OCI-LY7 (cell line): ENCODE results near the gene ARPC1B. TPM values are rescaled to one million over a fixed set of nuclear protein-coding genes. Genes with fewer than 3 reads are reported as not detected.

Experiments
- BruUV-seq: library from RNA; stranded (reverse); fragments of 400-500 nt; replicated peaks from 2 replicates; lab custom pipeline; 2021; lab: Mats Ljungman, UMichigan
- CTCF ChIA-PET: fragments of 300-600 bp; sonication (Branson Sonifier 250); formaldehyde crosslinking; loops from one replicate; lab custom pipeline; 2022; ENCODE audit warnings: antibody characterized with exemption; ENCODE audit not compliant: unreplicated experiment; lab: Charles Lee
- POLR2A ChIA-PET: fragments of 300-600 bp; sonication (Branson Sonifier 250); formaldehyde crosslinking; loops from one replicate; lab custom pipeline; 2022; ENCODE audit warnings: antibody characterized with exemption; lab: Charles Lee
- DNase-seq: peaks from one replicate; pipeline ENCODE4 v3.0.0-alpha.2; 2015; ENCODE audit warnings: low spot score
- H2AFZ ChIP-seq: fragments of 200-600 bp; sonication (generic), shearing (Covaris generic); 2 replicates; pipeline ENCODE4 v1.6.1; 2014; ENCODE audit warnings: mild to moderate bottlenecking, antibody characterized with exemption, low read length, moderate library complexity
- H3K27ac ChIP-seq: fragments of 200-600 bp; sonication (generic); 2 replicates; pipeline ENCODE4 v1.5.1; 2014; ENCODE audit warnings: mixed run types, low read depth, mild to moderate bottlenecking, moderate library complexity, low read length, inconsistent platforms; ENCODE audit not compliant: poor library complexity, severe bottlenecking
- H3K36me3 ChIP-seq: fragments of 200-600 bp; sonication (generic); 2 replicates; pipeline ENCODE4 v1.6.1; 2014; ENCODE audit warnings: mild to moderate bottlenecking, antibody characterized with exemption, low read length, moderate library complexity, mixed read lengths; ENCODE audit not compliant: insufficient read depth
- H3K4me1 ChIP-seq: fragments of 200-600 bp; sonication (generic); 2 replicates; pipeline ENCODE4 v1.5.1; 2014; ENCODE audit warnings: mild to moderate bottlenecking, low read length; ENCODE audit not compliant: insufficient read depth, poor library complexity, severe bottlenecking
- H3K4me2 ChIP-seq: fragments of 200-600 bp; sonication (generic); 2 replicates; pipeline ENCODE4 v1.6.1; 2014; ENCODE audit warnings: mild to moderate bottlenecking, low read length
- H3K4me3 ChIP-seq: fragments of 200-600 bp; sonication (generic); 2 replicates; pipeline ENCODE4 v1.5.1; 2014; ENCODE audit warnings: mild to moderate bottlenecking, low read depth, low read length; ENCODE audit not compliant: poor library complexity, severe bottlenecking
- H3K79me2 ChIP-seq: fragments of 200-600 bp; sonication (generic); 2 replicates; pipeline ENCODE4 v1.6.1; 2016; ENCODE audit warnings: low read depth, mild to moderate bottlenecking, low read length, moderate library complexity, mixed read lengths; ENCODE audit not compliant: insufficient read depth
- H3K9me2 ChIP-seq: fragments of 200-600 bp; sonication (generic); 2 replicates; pipeline ENCODE4 v1.6.1; 2016; ENCODE audit warnings: mild to moderate bottlenecking, low read length, mixed read lengths; ENCODE audit not compliant: insufficient read depth
- H3K9me3 ChIP-seq: fragments of 200-600 bp; sonication (generic); 2 replicates; pipeline ENCODE4 v1.6.1; 2014; ENCODE audit warnings: mild to moderate bottlenecking, mixed run types, low read length, mixed read lengths
- H4K20me1 ChIP-seq: fragments of 200-600 bp; sonication (generic); 2 replicates; pipeline ENCODE4 v1.6.1; 2014; ENCODE audit warnings: mild to moderate bottlenecking, antibody characterized with exemption, low read length, moderate library complexity, mixed read lengths; ENCODE audit not compliant: insufficient read depth
- EZH2phosphoT487 ChIP-seq: fragments of 200-600 bp; sonication (generic); IDR thresholded peaks from 2 replicates; pipeline ENCODE4 v1.6.1; 2018; ENCODE audit warnings: low read depth, borderline replicate concordance, mild to moderate bottlenecking, mixed run types, antibody characterized with exemption, low read length, moderate library complexity, mixed read lengths
- intact Hi-C: fragments of 100-400 bp; cut with micrococcal nuclease; formaldehyde crosslinking; loops from one replicate; pipeline ENCODE4 v1.10.0; 2022; ENCODE audit not compliant: unreplicated experiment
- total RNA-seq, 2 experiments: library from RNA; depleted of rRNA in 1 of 2; stranded (reverse); fragments of >200 nt in 1 of 2; shearing (Covaris generic) in 1 of 2; gene quantifications; 2 replicates each; pipeline ENCODE4 v1.2.3, GENCODE V29; 2014 to 2022
- TF ChIP-seq, protein P1 (sequence below): fragments of 200-600 bp; sonication (generic); conservative IDR thresholded peaks from 2 replicates; pipeline ENCODE4 v1.5.1; 2014; ENCODE audit warnings: mild to moderate bottlenecking, antibody characterized with exemption, low read length, moderate library complexity, mixed read lengths

ARPC1B gene
- total RNA-seq, 2 experiments from 2014 or later, result 169 to 191 TPM

DNA sequence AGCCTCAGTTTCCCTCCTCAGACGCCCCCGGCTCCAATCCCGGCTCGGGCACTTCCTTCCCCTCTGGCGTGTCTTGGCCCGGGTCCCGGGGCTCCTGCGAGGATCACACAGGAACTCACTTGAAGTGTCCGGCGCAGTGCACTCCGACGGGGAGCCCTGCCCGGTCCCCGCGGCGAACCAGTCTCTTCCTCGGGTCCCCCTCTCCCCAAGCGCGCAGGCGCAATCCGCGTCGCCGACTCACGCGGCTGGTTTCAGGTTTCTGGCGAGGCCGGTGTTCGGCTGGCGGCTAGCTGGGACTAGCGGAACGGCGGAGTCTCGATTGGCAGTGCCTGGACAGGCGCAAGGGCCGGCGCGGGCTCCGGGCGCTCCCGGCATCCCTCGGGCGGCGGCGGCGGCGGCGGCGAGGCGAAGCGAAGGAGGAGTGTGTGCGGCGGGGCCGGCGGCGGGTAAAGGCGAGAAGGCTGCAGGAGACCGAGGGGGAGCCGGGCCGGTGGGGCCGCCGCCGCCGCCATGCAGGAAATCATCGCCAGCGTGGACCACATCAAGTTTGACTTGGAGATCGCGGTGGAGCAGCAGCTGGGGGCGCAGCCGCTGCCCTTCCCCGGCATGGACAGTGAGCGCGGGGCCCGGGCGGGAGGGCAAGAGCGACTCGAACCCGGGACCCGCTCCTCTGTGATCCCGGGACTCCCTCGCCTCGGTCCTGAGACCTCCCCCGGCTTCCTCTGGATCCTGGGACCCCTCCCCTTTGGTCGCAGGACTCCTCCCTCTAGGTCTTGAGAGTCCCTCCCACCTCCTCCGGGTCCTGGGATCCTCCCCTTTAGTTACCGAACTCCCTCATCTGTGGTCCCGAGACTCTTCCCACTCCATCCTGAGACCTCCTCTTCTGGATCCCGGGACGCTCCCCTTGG, 64.3 kb downstream of the ARPC1B start, which contains the start of the genes CPSF4 and PTCD1:
TSS of gene CPSF4 (plus strand) at position 371 of the 908 bp plus-strand sequence. CDS start at position 511, 140 bp downstream.
TSS of gene PTCD1 (minus strand) at position 226 of the 908 bp plus-strand sequence. CDS start 3,556 bp downstream, outside the sequence.
- CTCF ChIA-PET, result interaction anchor here (0.5 kb wide), 1 partner anchor 1539 kb away, joined by 4 read pairs; no protein-coding TSS in a partner anchor
- Histone ChIP-seq H3K4me3 (peak within 1 kb of the TSS; percentile 86), H3K9me2 (no peaks in the 10 kb centered on the region), H4K20me1 (peaks cover 11% of the 10 kb centered on the region), H3K4me1 (peaks cover 18% of the 10 kb centered on the region), H3K36me3 (peaks cover 30% of the 10 kb centered on the region), H2AFZ (peak within 1 kb of the TSS; percentile 77), H3K9me3 (no peaks in the 10 kb centered on the region), H3K79me2 (peaks cover 37% of the 10 kb centered on the region), H3K27ac (peak within 1 kb of the TSS; percentile 46), H3K4me2 (peak within 1 kb of the TSS; percentile 93)
- TF ChIP-seq EZH2phosphoT487, result no peak
- TF ChIP-seq, protein P1, sequence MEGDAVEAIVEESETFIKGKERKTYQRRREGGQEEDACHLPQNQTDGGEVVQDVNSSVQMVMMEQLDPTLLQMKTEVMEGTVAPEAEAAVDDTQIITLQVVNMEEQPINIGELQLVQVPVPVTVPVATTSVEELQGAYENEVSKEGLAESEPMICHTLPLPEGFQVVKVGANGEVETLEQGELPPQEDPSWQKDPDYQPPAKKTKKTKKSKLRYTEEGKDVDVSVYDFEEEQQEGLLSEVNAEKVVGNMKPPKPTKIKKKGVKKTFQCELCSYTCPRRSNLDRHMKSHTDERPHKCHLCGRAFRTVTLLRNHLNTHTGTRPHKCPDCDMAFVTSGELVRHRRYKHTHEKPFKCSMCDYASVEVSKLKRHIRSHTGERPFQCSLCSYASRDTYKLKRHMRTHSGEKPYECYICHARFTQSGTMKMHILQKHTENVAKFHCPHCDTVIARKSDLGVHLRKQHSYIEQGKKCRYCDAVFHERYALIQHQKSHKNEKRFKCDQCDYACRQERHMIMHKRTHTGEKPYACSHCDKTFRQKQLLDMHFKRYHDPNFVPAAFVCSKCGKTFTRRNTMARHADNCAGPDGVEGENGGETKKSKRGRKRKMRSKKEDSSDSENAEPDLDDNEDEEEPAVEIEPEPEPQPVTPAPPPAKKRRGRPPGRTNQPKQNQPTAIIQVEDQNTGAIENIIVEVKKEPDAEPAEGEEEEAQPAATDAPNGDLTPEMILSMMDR, result no peak
- POLR2A ChIA-PET, result interaction anchor here (0.6 to 1.3 kb wide), 5 partner anchors 30 to 1267 kb away, joined by 3 to 11 read pairs (median 3); partner anchors contain the start of genes BUD31, PDAP1, POP7 and ZKSCAN5
- peak; percentile 95 for DNase-seq
- intact Hi-C loops, result loop anchor here (1.0 to 2.0 kb wide), 2 partner anchors 28 to 31 kb away; partner anchors contain the start of genes ATP5MF, BUD31 and PDAP1
- BruUV-seq, result no TSS peak

- Histone ChIP-seq H3K4me1 (peaks cover 18% of the 10 kb centered on the region), H3K4me2 (peak overlapping the region; percentile 93), H3K27ac (no peak overlapping the region), H3K4me3 (peak overlapping the region; percentile 86), H2AFZ (no peak overlapping the region), H4K20me1 (peaks cover 11% of the 10 kb centered on the region), H3K9me2 (no peaks in the 10 kb centered on the region), H3K79me2 (peaks cover 37% of the 10 kb centered on the region), H3K9me3 (no peaks in the 10 kb centered on the region), H3K36me3 (peaks cover 34% of the 10 kb centered on the region)
- intact Hi-C loops, result no loop called here
- TF ChIP-seq, protein P1, result no peak
- no peak for TF ChIP-seq EZH2phosphoT487
- ChIA-PET CTCF (no interaction called here), POLR2A (no interaction called here)
- no TSS peak for BruUV-seq
- no peak for DNase-seq
Observed at GRCh38 chr7:99440195-99440594, 65.7 kb downstream of the ARPC1B start.

Other genes with a start within 250 kb of the ARPC1B start
- gene SMURF1, start 230.6 kb upstream of the ARPC1B start, total RNA-seq (2014; rRNA removed; shearing (Covaris generic)), result 11.5 and 13.9 TPM in 2 replicates
- 17.8 and 20.5 TPM in 2 replicates for gene SMURF1, start 230.6 kb upstream of the ARPC1B start, total RNA-seq (2022)
- gene KPNA7, start 166.6 kb upstream of the ARPC1B start, total RNA-seq (2014; rRNA removed; shearing (Covaris generic)), result not detected in 2 replicates
- gene KPNA7, start 166.6 kb upstream of the ARPC1B start, total RNA-seq (2022), result not detected in 2 replicates
- gene MYH16, start 101.9 kb upstream of the ARPC1B start, total RNA-seq (2014; rRNA removed; shearing (Covaris generic)), result not detected in 2 replicates
- gene MYH16, start 101.9 kb upstream of the ARPC1B start, total RNA-seq (2022), result not detected in 2 replicates
- 51.0 and 71.8 TPM in 2 replicates for gene ARPC1A, start 48.8 kb upstream of the ARPC1B start, total RNA-seq (2014; rRNA removed; shearing (Covaris generic))
- gene ARPC1A, start 48.8 kb upstream of the ARPC1B start, total RNA-seq (2022), result 101 and 108 TPM in 2 replicates
- 33.7 and 50.0 TPM in 2 replicates for gene PDAP1, start 33.9 kb downstream of the ARPC1B start, total RNA-seq (2014; rRNA removed; shearing (Covaris generic))
- gene PDAP1, start 33.9 kb downstream of the ARPC1B start, total RNA-seq (2022), result 132 and 135 TPM in 2 replicates
- gene BUD31, start 34.2 kb downstream of the ARPC1B start, total RNA-seq (2014; rRNA removed; shearing (Covaris generic)), result 104 and 118 TPM in 2 replicates
- gene BUD31, start 34.2 kb downstream of the ARPC1B start, total RNA-seq (2022), result 100 and 114 TPM in 2 replicates
- gene PTCD1, start 64.1 kb downstream of the ARPC1B start, total RNA-seq (2014; rRNA removed; shearing (Covaris generic)), result 11.0 and 11.1 TPM in 2 replicates
- 7.6 and 11.3 TPM in 2 replicates for gene PTCD1, start 64.1 kb downstream of the ARPC1B start, total RNA-seq (2022)
- gene CPSF4, start 64.2 kb downstream of the ARPC1B start, total RNA-seq (2014; rRNA removed; shearing (Covaris generic)), result 75.3 and 84.4 TPM in 2 replicates
- 88.6 and 91.9 TPM in 2 replicates for gene CPSF4, start 64.2 kb downstream of the ARPC1B start, total RNA-seq (2022)
- gene ATP5MF, start 91.4 kb downstream of the ARPC1B start, total RNA-seq (2014; rRNA removed; shearing (Covaris generic)), result 756 and 900 TPM in 2 replicates
- gene ATP5MF, start 91.4 kb downstream of the ARPC1B start, total RNA-seq (2022), result 387 and 463 TPM in 2 replicates
- 23.2 and 32.2 TPM in 2 replicates for gene ZNF789, start 98.2 kb downstream of the ARPC1B start, total RNA-seq (2014; rRNA removed; shearing (Covaris generic))
- 57.4 and 59.6 TPM in 2 replicates for gene ZNF789, start 98.2 kb downstream of the ARPC1B start, total RNA-seq (2022)
- 23.5 and 26.8 TPM in 2 replicates for gene ZNF394, start 125.6 kb downstream of the ARPC1B start, total RNA-seq (2014; rRNA removed; shearing (Covaris generic))
- 35.3 and 35.4 TPM in 2 replicates for gene ZNF394, start 125.6 kb downstream of the ARPC1B start, total RNA-seq (2022)
- gene ZKSCAN5, start 129.9 kb downstream of the ARPC1B start, total RNA-seq (2014; rRNA removed; shearing (Covaris generic)), result 11.4 and 12.2 TPM in 2 replicates
- 13.7 and 14.5 TPM in 2 replicates for gene ZKSCAN5, start 129.9 kb downstream of the ARPC1B start, total RNA-seq (2022)
- 4.2 and 5.5 TPM in 2 replicates for gene FAM200A, start 177.4 kb downstream of the ARPC1B start, total RNA-seq (2014; rRNA removed; shearing (Covaris generic))
- gene FAM200A, start 177.4 kb downstream of the ARPC1B start, total RNA-seq (2022), result 7.3 and 7.9 TPM in 2 replicates
- 64.1 and 100 TPM in 2 replicates for gene ZNF655, start 183.9 kb downstream of the ARPC1B start, total RNA-seq (2014; rRNA removed; shearing (Covaris generic))
- gene ZNF655, start 183.9 kb downstream of the ARPC1B start, total RNA-seq (2022), result 79.7 and 84.7 TPM in 2 replicates
- 1.4 and 2.4 TPM in 2 replicates for gene TMEM225B, start 223.5 kb downstream of the ARPC1B start, total RNA-seq (2014; rRNA removed; shearing (Covaris generic))
- 2.4 and 3.9 TPM in 2 replicates for gene TMEM225B, start 223.5 kb downstream of the ARPC1B start, total RNA-seq (2022)
- gene ZSCAN25, start 242.2 kb downstream of the ARPC1B start, total RNA-seq (2014; rRNA removed; shearing (Covaris generic)), result 12.0 and 19.8 TPM in 2 replicates
- gene ZSCAN25, start 242.2 kb downstream of the ARPC1B start, total RNA-seq (2022), result 14.3 and 17.1 TPM in 2 replicates